Measurements from ENCODE around the gene ARAP2.

Gene ARAP2

GRCh38 chr4:36255577-36255976 lies 11.3 kb upstream of the ARAP2 start:
- DNase-seq = peak; percentile 53

GRCh38 chr4:36254371-36254770 lies 10.1 kb upstream of the ARAP2 start:
- DNase-seq = no peak

GRCh38 chr4:36251983-36252382 lies 7.7 kb upstream of the ARAP2 start:
- DNase-seq = no peak

GRCh38 chr4:36249610-36250009 lies 5.3 kb upstream of the ARAP2 start:
- DNase-seq = no peak

- DNase-seq = peak; percentile 73
Measured at GRCh38 chr4:36243355-36244256, 708 bp downstream of the ARAP2 start.

GRCh38 chr4:36242629-36243354 lies 1.5 kb downstream of the ARAP2 start:
- peak; percentile 18 for DNase-seq

GRCh38 chr4:36241771-36242170 lies 2.5 kb downstream of the ARAP2 start:
- no peak for DNase-seq

- no peak for DNase-seq
Measured at GRCh38 chr4:36237366-36238313, 6.7 kb downstream of the ARAP2 start.

- no peak for DNase-seq
Measured at GRCh38 chr4:36236159-36236558, 8.2 kb downstream of the ARAP2 start.

GRCh38 chr4:36235306-36235705 lies 9.0 kb downstream of the ARAP2 start:
- no peak for DNase-seq

- DNase-seq = no peak
Measured at GRCh38 chr4:36233567-36234266, 10.6 kb downstream of the ARAP2 start.

- no peak for DNase-seq
Measured at GRCh38 chr4:36230534-36230933, 13.8 kb downstream of the ARAP2 start.

GRCh38 chr4:36227913-36228312 lies 16.4 kb downstream of the ARAP2 start:
- DNase-seq = no peak

- no peak for DNase-seq
Measured at GRCh38 chr4:36226430-36227227, 17.7 kb downstream of the ARAP2 start.

GRCh38 chr4:36224972-36225903 lies 19.1 kb downstream of the ARAP2 start:
- DNase-seq = no peak

GRCh38 chr4:36222702-36223101 lies 21.6 kb downstream of the ARAP2 start:
- no peak for DNase-seq

- no peak for DNase-seq
Measured at GRCh38 chr4:36220776-36221175, 23.5 kb downstream of the ARAP2 start.

- no peak for DNase-seq
Measured at GRCh38 chr4:36218121-36218520, 26.2 kb downstream of the ARAP2 start.

GRCh38 chr4:36215627-36216026 lies 28.7 kb downstream of the ARAP2 start:
- DNase-seq = no peak

Data from stimulated activated CD4-positive, alpha-beta T cell treated with anti-CD3 and anti-CD28 coated beads, Interleukin-15, amount 100 ng/mL, for 24 hours (primary cell).